K562 (cell line): ENCODE measurements around the gene IGSF9. TPM values are rescaled to one million over a fixed set of nuclear protein-coding genes. Genes with fewer than 3 reads are reported as not detected.

Experiments used
- ATF4 ChIP-seq: fragments of 450-650 bp; formaldehyde crosslinking; IDR thresholded peaks from 2 replicates; pipeline ENCODE4 v1.4.0; 2022; ENCODE audit warnings: mild to moderate bottlenecking, moderate library complexity
- ETV1 ChIP-seq: fragments of 450-650 bp; conservative IDR thresholded peaks from 2 replicates; pipeline ENCODE4 v1.6.1; 2016; ENCODE audit warnings: missing genetic modification characterization, control low read depth, low read depth, missing compliant biosample characterization
- FOXA1 ChIP-seq: fragments of 450-650 bp; IDR thresholded peaks from 2 replicates; pipeline ENCODE4 v1.6.1; 2016; ENCODE audit warnings: mild to moderate bottlenecking, borderline replicate concordance
- GTF2F1 ChIP-seq: IDR thresholded peaks from 2 replicates; pipeline ENCODE4 v1.6.1; 2011; ENCODE audit warnings: low read depth, low read length, improper control_type of control experiment
- HNRNPLL ChIP-seq: fragments of 200-400 bp; formaldehyde crosslinking; IDR thresholded peaks from 2 replicates; pipeline ENCODE4 v1.6.1; 2017; ENCODE audit warnings: low read length, low read depth, mild to moderate bottlenecking; ENCODE audit not compliant: poor library complexity, severe bottlenecking
- MGA ChIP-seq: fragments of 450-650 bp; IDR thresholded peaks from 2 replicates; pipeline ENCODE4 v1.6.1; 2016; ENCODE audit warnings: mild to moderate bottlenecking, moderate library complexity
- NRF1 ChIP-seq, 2 experiments: fragments of 450-650 bp; IDR thresholded peaks in 1 of 2; conservative IDR thresholded peaks in 1 of 2; 2 replicates each; pipeline ENCODE4 v1.6.1; 2014; ENCODE audit warnings: mild to moderate bottlenecking in 2 of 2
- SMAD4 ChIP-seq: fragments of 250-450 bp; sonication (Bioruptor Pico); conservative IDR thresholded peaks from 2 replicates; pipeline ENCODE4 v1.8.0; 2021; ENCODE audit warnings: inconsistent platforms, mild to moderate bottlenecking, moderate library complexity
- SP1 ChIP-seq: sonication (generic); formaldehyde crosslinking; IDR thresholded peaks from 2 replicates; pipeline ENCODE4 v1.8.1; 2022; ENCODE audit warnings: mild to moderate bottlenecking, missing genetic modification reagents
- THRA ChIP-seq: fragments of 450-650 bp; IDR thresholded peaks from 2 replicates; pipeline ENCODE4 v1.6.1; 2017; ENCODE audit warnings: mild to moderate bottlenecking, moderate library complexity
- XRCC5 ChIP-seq: fragments of 200-400 bp; formaldehyde crosslinking; IDR thresholded peaks from 2 replicates; pipeline ENCODE4 v1.6.1; 2017; ENCODE audit warnings: low read depth, mild to moderate bottlenecking, low read length
- ZNF212 ChIP-seq: fragments of 450-650 bp; formaldehyde crosslinking; IDR thresholded peaks from 2 replicates; pipeline ENCODE4 v1.4.0; 2020; ENCODE audit warnings: mild to moderate bottlenecking
- ZNF766 ChIP-seq: fragments of 200-800 bp; sonication (Bioruptor generic); conservative IDR thresholded peaks from 2 replicates; pipeline ENCODE4 v1.6.1; 2016; ENCODE audit warnings: missing genetic modification characterization, missing compliant biosample characterization
- polyA plus RNA-seq, 8 experiments: library from polyadenylated mRNA; depleted of rRNA in 4 of 8; stranded (reverse) in 5 of 8; unstranded in 3 of 8; fragments of >200 nt; fragmentation: Nextera tagmentation in 2 of 8; fragmentation: Illumina TruSeq in 1 of 8; extraction: Ambion mirVana in 2 of 8; extraction: Trizol in 1 of 8; gene quantifications; 2 replicates each; pipeline versions ENCODE4 v1.2.1 to v1.2.3, GENCODE V29; 2011 to 2014; ENCODE audit warnings: inconsistent platforms in 1 of 8, missing spikeins in 1 of 8
- total RNA-seq, 7 experiments: library from RNA; depleted of rRNA in 6 of 7; stranded (reverse); fragments of >200 nt in 6 of 7; fragmentation: Illumina TruSeq in 2 of 7; extraction: Trizol in 2 of 7; gene quantifications; 2 replicates each; pipeline versions ENCODE4 v1.2.1 to v1.2.3, GENCODE V29; 2011 to 2021; ENCODE audit warnings: low replicate concordance in 1 of 7

IGSF9 gene
- total and polyA plus RNA-seq, 9 of the 15 experiments (the other 6 are each of a cell fraction or from before 2014, with no cell fraction given), result 0.03 to 0.29 (median 0.07) TPM; not detected in 1

- TF ChIP-seq HNRNPLL (peak; percentile 61), FOXA1 (no peak), SP1 (CRISPR knock-in tag) (peak; percentile 48; the same call in 1 of the 2 replicates), ATF4 (CRISPR knock-in tag) (no peak), XRCC5 (0 out of 2 replicates have a peak, but pooled peaks have one; percentile 32), ZNF766 (CRISPR knock-in tag) (0 out of 2 replicates have a peak, but pooled peaks have one; percentile 29), THRA (no peak), ZNF212 (CRISPR knock-in tag) (no peak), GTF2F1 (0 out of 2 replicates have a peak, but pooled peaks have one; percentile 12), ETV1 (peak; percentile 41), NRF1 (conservative IDR thresholded peaks at IDR 0.05 in 1 of 2, IDR thresholded peaks at IDR 0.05 in 1 of 2) (peak; percentile 85 to 87), MGA (peak; percentile 88), SMAD4 (CRISPR knock-in tag) (0 out of 2 replicates have a peak, but pooled peaks have one; percentile 30)
Observed at GRCh38 chr1:159929155-159930051, 16.0 kb downstream of the IGSF9 start (continued).
